Smooth muscle cell of bladder (primary cell): ENCODE data around the gene NAPEPLD. TPM values are rescaled to one million over a fixed set of nuclear protein-coding genes. Genes with fewer than 3 reads are reported as not detected.

ENCODE experiments used
- total RNA-seq: library from RNA; depleted of rRNA; stranded (reverse); fragments of >200 nt; gene quantifications from 2 replicates; pipeline ENCODE4 v1.2.3, GENCODE V29; 2014

Gene NAPEPLD
- 6.7 and 9.4 TPM in 2 replicates for total RNA-seq

DNA sequence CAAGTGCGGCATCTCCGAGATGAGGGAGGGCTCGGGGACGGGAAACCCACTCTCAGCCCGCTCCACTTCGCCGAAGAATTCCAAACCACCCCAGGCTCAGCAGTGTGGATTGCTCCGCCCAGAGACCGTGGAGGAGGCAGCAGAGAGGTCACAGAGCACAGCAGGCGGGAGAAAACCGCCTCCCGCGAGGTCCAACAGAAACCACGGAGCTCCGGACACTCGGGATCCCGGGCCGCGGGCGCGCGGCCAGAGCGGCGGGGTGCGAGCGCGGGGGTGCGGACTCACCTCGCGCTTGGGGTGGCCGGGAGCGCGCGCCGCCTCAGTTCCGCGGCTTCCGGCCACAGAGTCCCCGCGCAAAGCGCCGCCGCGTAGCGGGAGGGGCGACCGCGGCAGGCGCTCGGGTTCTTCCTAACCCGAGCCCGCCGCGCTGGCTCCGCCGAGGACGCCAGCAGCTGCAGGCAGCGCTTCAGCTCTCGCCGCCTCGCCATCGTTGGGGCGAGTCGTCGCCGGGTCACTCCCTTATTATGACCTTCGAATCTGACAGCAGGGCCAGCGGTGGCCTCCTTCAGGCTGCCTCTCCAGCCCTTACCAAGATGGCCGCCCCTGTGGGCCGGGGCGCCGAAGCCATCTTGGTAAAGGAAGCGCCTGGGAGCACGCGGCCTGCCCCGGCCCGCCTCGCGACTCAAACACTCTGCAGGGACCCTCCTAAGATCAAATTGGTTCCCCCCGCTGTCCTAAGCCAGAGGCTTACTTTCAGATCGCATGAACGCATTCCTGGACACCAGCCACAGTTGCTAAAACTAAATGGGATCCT lies at the start of gene NAPEPLD:
Gene NAPEPLD (minus strand): TSS at position 106 of the 814 bp plus-strand sequence. CDS start 20,323 bp downstream, outside the sequence.

GRCh38 chr7:103074519-103075336 lies 74.2 kb downstream of the NAPEPLD start, which contains the start of the genes ARMC10 and FBXL13:
TSS of gene ARMC10 (plus strand) at chr7:103075140. CDS start at chr7:103075273, 133 bp downstream.
TSS of gene FBXL13 (minus strand) at chr7:103074796.

Other genes starting within 250 kb of the NAPEPLD start
- 71.5 and 79.0 TPM in 2 replicates for gene LRRC17, start 236.1 kb downstream of the NAPEPLD start, total RNA-seq
- 2.3 and 3.1 TPM in 2 replicates for gene FBXL13, start 74.3 kb downstream of the NAPEPLD start, total RNA-seq
- gene ARMC10, start 74.0 kb downstream of the NAPEPLD start, total RNA-seq = 39.1 and 45.7 TPM in 2 replicates
- gene PMPCB, start 148.3 kb upstream of the NAPEPLD start, total RNA-seq = 68.4 and 73.2 TPM in 2 replicates
- gene DNAJC2, start 195.7 kb upstream of the NAPEPLD start, total RNA-seq = 15.7 and 16.5 TPM in 2 replicates
- 205 and 236 TPM in 2 replicates for gene PSMC2, start 198.5 kb upstream of the NAPEPLD start, total RNA-seq